Progenitor cell of endocrine pancreas (in vitro differentiated cells): Measurements from ENCODE around the gene RPL35. TPM values are rescaled to one million over a fixed set of nuclear protein-coding genes. Genes with fewer than 3 reads are reported as not detected.

ENCODE experiments used
- DNase-seq: peaks from one replicate; pipeline ENCODE4 v3.0.0; 2021; ENCODE audit warnings: low spot score; ENCODE audit not compliant: unreplicated experiment
- H3K27ac Mint-ChIP-seq: 2 replicates; pipeline ENCODE4 v1.8.0; 2021; ENCODE audit warnings: mild to moderate bottlenecking, moderate library complexity, mixed read lengths
- H3K27me3 Mint-ChIP-seq: 2 replicates; pipeline ENCODE4 v1.8.0; 2021; ENCODE audit warnings: mixed read lengths
- H3K36me3 Mint-ChIP-seq: 2 replicates; pipeline ENCODE4 v1.8.0; 2022; ENCODE audit warnings: mixed read lengths; ENCODE audit not compliant: insufficient read depth
- H3K4me1 Mint-ChIP-seq: 2 replicates; pipeline ENCODE4 v1.8.0; 2021; ENCODE audit warnings: low read depth, mixed read lengths
- H3K4me3 Mint-ChIP-seq: 2 replicates; pipeline ENCODE4 v1.8.0; 2021; ENCODE audit warnings: low read depth, mild to moderate bottlenecking, moderate library complexity, mixed read lengths
- H3K9me3 Mint-ChIP-seq: 2 replicates; pipeline ENCODE4 v1.8.0; 2021; ENCODE audit warnings: low read depth, mixed read lengths
- CTCF ChIP-seq: fragments of 200-600 bp; sonication (generic); IDR thresholded peaks from one replicate; pipeline ENCODE4 v1.5.0; 2021; ENCODE audit warnings: antibody characterized with exemption, mild to moderate bottlenecking; ENCODE audit not compliant: unreplicated experiment
- long read RNA-seq: library from polyadenylated mRNA; unstranded; transcript quantifications from one replicate; pipeline ENCODE4 v2.0.0, GENCODE V29; 2020
- total RNA-seq: library from RNA; stranded (reverse); gene quantifications from 2 replicates; pipeline ENCODE4 v1.2.1, GENCODE V29; 2021

RPL35 gene
- total RNA-seq, result 1,027 and 1,077 TPM in 2 replicates
- long read RNA-seq, transcript RPL35-201 (4 exons, 455 nt), result major isoform, 225 of 242 reads
- long read RNA-seq, transcript RPL35-203 (3 exons, 785 nt), result minor isoform, 7 of 242 reads
- long read RNA-seq, partial matches to known transcripts, result 8 of 242 reads
- long read RNA-seq, other reads (novel, unspliced or antisense), result 2 of 242 reads

- H3K4me1 Mint-ChIP-seq, result peaks cover 16% of the 10 kb centered on the region
- TF ChIP-seq CTCF, result peak; percentile 47
- H3K36me3 Mint-ChIP-seq, result peaks cover 11% of the 10 kb centered on the region
- peak within 1 kb of the TSS; percentile 97 for H3K4me3 Mint-ChIP-seq
- no peaks in the 10 kb centered on the region for H3K9me3 Mint-ChIP-seq
- peak; percentile 89 for DNase-seq
- H3K27me3 Mint-ChIP-seq, result no peaks in the 10 kb centered on the region
- peak within 1 kb of the TSS; percentile 98 for H3K27ac Mint-ChIP-seq
Observed at GRCh38 chr9:124861342-124862229, at the start of gene RPL35, which contains the start of gene ARPC5L. Gene RPL35, minus strand, starts transcription at chr9:124861957. Its CDS starts 45 bp downstream, at chr9:124861912. Gene ARPC5L, plus strand, starts transcription at chr9:124862130. Its CDS starts 7,161 bp downstream, at chr9:124869291.

GRCh38 chr9:124908098-124908497 lies 46.3 kb upstream of the RPL35 start:
- Mint-ChIP-seq H3K9me3 (no peaks in the 10 kb centered on the region), H3K4me1 (peaks cover 10% of the 10 kb centered on the region), H3K27me3 (no peaks in the 10 kb centered on the region), H3K36me3 (peaks cover 22% of the 10 kb centered on the region), H3K27ac (peak overlapping the region; percentile 32), H3K4me3 (no peak overlapping the region)
- no peak for TF ChIP-seq CTCF
- no peak for DNase-seq

GRCh38 chr9:124906966-124907365 lies 45.2 kb upstream of the RPL35 start:
- peaks cover 24% of the 10 kb centered on the region for H3K36me3 Mint-ChIP-seq
- peaks cover 10% of the 10 kb centered on the region for H3K4me1 Mint-ChIP-seq
- no peak overlapping the region for H3K27ac Mint-ChIP-seq
- DNase-seq, result no peak
- H3K27me3 Mint-ChIP-seq, result no peaks in the 10 kb centered on the region
- H3K9me3 Mint-ChIP-seq, result no peaks in the 10 kb centered on the region
- no peak overlapping the region for H3K4me3 Mint-ChIP-seq
- no peak for TF ChIP-seq CTCF

- Mint-ChIP-seq H3K27ac (no peak overlapping the region), H3K9me3 (no peaks in the 10 kb centered on the region), H3K27me3 (no peaks in the 10 kb centered on the region), H3K4me3 (no peak overlapping the region), H3K36me3 (peaks cover 20% of the 10 kb centered on the region), H3K4me1 (no peaks in the 10 kb centered on the region)
- TF ChIP-seq CTCF, result no peak
- DNase-seq, result no peak
Observed at GRCh38 chr9:124899845-124900244, 38.1 kb upstream of the RPL35 start.

GRCh38 chr9:124897570-124898460 lies 36.1 kb upstream of the RPL35 start:
- Mint-ChIP-seq H3K4me3 (no peak overlapping the region), H3K9me3 (no peaks in the 10 kb centered on the region), H3K27ac (no peak overlapping the region), H3K4me1 (no peaks in the 10 kb centered on the region), H3K27me3 (no peaks in the 10 kb centered on the region), H3K36me3 (peaks cover 17% of the 10 kb centered on the region)
- no peak for DNase-seq
- no peak for TF ChIP-seq CTCF
